Breast epithelium (tissue), 4 donors: ENCODE results near the gene BRCA2. TPM values are rescaled to one million over a fixed set of nuclear protein-coding genes. Genes with fewer than 3 reads are reported as not detected.

Source experiments
- DNase-seq, 2 donors: peaks; one replicate each; pipeline ENCODE4 v3.0.0-alpha.2; 2019; ENCODE audit warnings: low spot score in 2 of 2
- H3K27ac ChIP-seq, 2 donors: fragments of 200-600 bp; sonication (generic) in 1 of 2; one replicate each; pipeline ENCODE4 v1.5.1; 2016 to 2019; ENCODE audit warnings: mild to moderate bottlenecking in 1 of 2
- H3K27me3 ChIP-seq, 2 donors: fragments of 200-600 bp; sonication (generic) in 1 of 2; one replicate each; pipeline versions ENCODE4 v1.5.1 to v1.6.0; 2017 to 2019; ENCODE audit warnings: control low read depth in 1 of 2, mild to moderate bottlenecking in 1 of 2
- H3K36me3 ChIP-seq: fragments of 200-600 bp; one replicate; pipeline ENCODE4 v1.5.1; 2019
- H3K4me1 ChIP-seq, 2 donors: fragments of 200-600 bp; sonication (generic); one replicate each; pipeline ENCODE4 v1.5.1; 2016 to 2019; ENCODE audit warnings: control low read depth in 1 of 2
- H3K4me3 ChIP-seq, 3 donors: fragments of 200-600 bp; sonication (generic); 1 replicate in 2 of 3; 2 replicates in 1 of 3; pipeline ENCODE4 v1.5.1; 2016 to 2019; ENCODE audit warnings: mild to moderate bottlenecking in 3 of 3, moderate library complexity in 2 of 3
- H3K9me3 ChIP-seq, 2 donors: fragments of 200-600 bp; sonication (generic) in 1 of 2; one replicate each; pipeline ENCODE4 v1.5.1; 2016 to 2019; ENCODE audit warnings: control low read depth in 1 of 2
- CTCF ChIP-seq, 3 donors: fragments of 450-650 bp; IDR thresholded peaks; one replicate each; pipeline ENCODE4 v1.5.1; 2016 to 2017; ENCODE audit warnings: antibody characterized with exemption in 3 of 3, mild to moderate bottlenecking in 3 of 3, moderate library complexity in 3 of 3
- POLR2A ChIP-seq: fragments of 450-650 bp; IDR thresholded peaks from one replicate; pipeline ENCODE4 v1.6.1; 2016; ENCODE audit warnings: antibody characterized with exemption, mild to moderate bottlenecking, moderate library complexity
- POLR2AphosphoS5 ChIP-seq, 3 donors: sonication (generic); formaldehyde crosslinking; IDR thresholded peaks; one replicate each; pipeline ENCODE4 v1.6.1; 2017; ENCODE audit warnings: antibody characterized with exemption in 3 of 3
- intact Hi-C: fragments of 100-400 bp; cut with DNase I; formaldehyde crosslinking; loops from one replicate; pipeline ENCODE4 v1.15.1; 2023; ENCODE audit warnings: low total_unique reads
- total RNA-seq, 3 donors: library from RNA; depleted of rRNA; stranded (reverse); fragments of >200 nt; gene quantifications; one replicate each; pipeline ENCODE4 v1.1.0, GENCODE V29; 2016

The BRCA2 gene
- total RNA-seq, 3 donors from 2014 or later: 0.98 to 3.5 (median 1.3) TPM

DNA sequence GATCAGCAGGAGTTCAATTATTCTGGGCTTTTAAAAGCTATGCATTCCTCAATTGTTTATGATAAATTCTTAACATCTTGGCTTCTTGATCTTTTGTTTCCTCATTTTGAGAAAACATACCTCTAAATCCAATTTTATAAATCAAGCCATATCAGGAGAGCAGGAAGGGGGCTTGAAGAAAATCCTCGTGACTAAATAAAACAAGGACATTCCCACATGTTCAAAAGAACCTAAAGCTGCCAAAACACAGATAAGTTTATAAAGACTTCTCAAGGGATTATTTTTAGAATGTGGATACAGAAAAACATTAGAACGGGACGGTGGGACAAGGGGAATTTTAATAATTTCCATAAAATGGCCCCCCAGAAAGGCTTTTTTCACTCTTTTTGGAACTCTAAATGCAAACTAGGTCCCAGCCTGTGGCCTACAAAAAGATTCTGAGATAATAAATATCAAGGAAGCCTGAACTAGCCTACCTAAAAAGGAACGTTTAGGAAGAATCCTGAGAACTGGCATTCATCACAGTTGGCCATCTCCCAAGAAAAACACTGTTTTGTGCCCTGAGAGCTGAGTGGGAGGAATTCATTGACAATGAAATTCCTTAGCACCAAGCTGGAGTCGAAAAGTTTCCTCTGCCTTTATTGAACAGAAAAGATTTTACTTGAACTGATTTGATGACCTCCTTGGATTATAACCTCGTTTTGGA, 30.2 kb upstream of the BRCA2 start:
- H3K9me3 ChIP-seq: no peaks in the 10 kb centered on the region
- H3K4me1 ChIP-seq: peaks cover 0 to 12% of the 10 kb centered on the region in 2 donors
- intact Hi-C loops: no loop called here
- H3K27ac ChIP-seq: peak overlapping the region; percentile 76 to 82
- no peaks in the 10 kb centered on the region for H3K36me3 ChIP-seq
- H3K4me3 ChIP-seq: no peak overlapping the region
- H3K27me3 ChIP-seq: no peaks in the 10 kb centered on the region
- peak in 1 of 2 donors; percentile 77 for DNase-seq
- TF ChIP-seq POLR2A: no peak
- TF ChIP-seq CTCF (IDR thresholded peaks at IDR 0.05): no peak
- TF ChIP-seq POLR2AphosphoS5 (IDR thresholded peaks at IDR 0.05): peak in 2 of 3 donors; percentile 19 to 47

DNA sequence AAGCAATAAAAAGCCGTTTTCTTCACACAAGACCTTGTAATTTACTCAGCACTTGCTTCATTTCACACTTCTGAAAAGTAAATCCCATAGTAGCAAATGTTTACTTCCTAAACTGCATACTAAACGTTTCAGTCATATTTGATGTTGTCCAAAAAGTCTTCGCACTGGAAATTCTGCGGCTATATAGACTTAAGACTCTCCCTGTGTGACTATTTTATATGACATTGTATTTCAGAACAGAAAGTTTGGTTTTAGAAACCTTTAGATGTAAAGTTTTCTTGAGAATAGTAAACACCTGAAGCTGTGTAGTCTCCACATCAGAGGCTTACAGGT, 29.7 kb upstream of the BRCA2 start:
- no peak overlapping the region for H3K4me3 ChIP-seq
- no peaks in the 10 kb centered on the region for H3K27me3 ChIP-seq
- H3K27ac ChIP-seq: peak overlapping the region; percentile 76 to 82
- no peaks in the 10 kb centered on the region for H3K9me3 ChIP-seq
- no peaks in the 10 kb centered on the region for H3K36me3 ChIP-seq
- no peak for DNase-seq
- H3K4me1 ChIP-seq: peaks cover 0 to 12% of the 10 kb centered on the region in 2 donors
- intact Hi-C loops: no loop called here
- no peak for TF ChIP-seq POLR2AphosphoS5 (IDR thresholded peaks at IDR 0.05)
- TF ChIP-seq POLR2A: no peak
- TF ChIP-seq CTCF (IDR thresholded peaks at IDR 0.05): no peak

- no peak for TF ChIP-seq POLR2A
- TF ChIP-seq POLR2AphosphoS5 (IDR thresholded peaks at IDR 0.05): no peak
- no peak for TF ChIP-seq CTCF (IDR thresholded peaks at IDR 0.05)
- Histone ChIP-seq H3K4me1 (no peaks in the 10 kb centered on the region), H3K9me3 (no peaks in the 10 kb centered on the region), H3K36me3 (no peaks in the 10 kb centered on the region), H3K4me3 (no peak overlapping the region), H3K27me3 (no peaks in the 10 kb centered on the region), H3K27ac (no peak overlapping the region)
- DNase-seq: no peak
- intact Hi-C loops: no loop called here
Measured at GRCh38 chr13:32297206-32297605, 18.1 kb upstream of the BRCA2 start.

DNA sequence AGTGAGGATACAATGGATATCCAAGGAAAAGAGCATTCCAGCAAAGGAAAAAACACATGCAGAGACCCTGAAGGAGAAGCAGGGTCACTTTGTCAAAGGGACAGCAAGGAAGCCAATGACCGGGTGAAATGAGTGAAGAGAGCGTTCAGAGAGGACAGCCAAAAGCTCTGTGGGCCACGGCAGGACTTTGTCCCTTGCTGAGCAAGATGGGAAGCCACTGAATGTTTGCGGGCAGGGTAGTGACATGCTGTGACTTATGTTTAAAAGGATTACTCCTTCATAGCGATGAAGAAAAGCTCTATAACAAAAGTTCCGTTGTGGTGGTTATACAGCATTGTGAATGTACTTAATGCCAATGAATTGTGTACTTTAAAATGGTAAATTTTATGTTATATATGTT, 16.6 kb upstream of the BRCA2 start:
- Histone ChIP-seq H3K27ac (no peak overlapping the region), H3K4me1 (no peaks in the 10 kb centered on the region), H3K9me3 (no peaks in the 10 kb centered on the region), H3K27me3 (no peaks in the 10 kb centered on the region), H3K4me3 (no peak overlapping the region), H3K36me3 (no peaks in the 10 kb centered on the region)
- intact Hi-C loops: no loop called here
- no peak for DNase-seq
- TF ChIP-seq CTCF (IDR thresholded peaks at IDR 0.05): no peak
- no peak for TF ChIP-seq POLR2AphosphoS5 (IDR thresholded peaks at IDR 0.05)
- TF ChIP-seq POLR2A: no peak

GRCh38 chr13:32299893-32300292, 15.4 kb upstream of the BRCA2 start:
- no peak overlapping the region for H3K27ac ChIP-seq
- H3K4me1 ChIP-seq: no peaks in the 10 kb centered on the region
- no peak for DNase-seq
- no peak overlapping the region for H3K4me3 ChIP-seq
- H3K9me3 ChIP-seq: no peaks in the 10 kb centered on the region
- no peaks in the 10 kb centered on the region for H3K27me3 ChIP-seq
- intact Hi-C loops: no loop called here
- H3K36me3 ChIP-seq: no peaks in the 10 kb centered on the region
- TF ChIP-seq POLR2AphosphoS5 (IDR thresholded peaks at IDR 0.05) (no peak), POLR2A (no peak)
